IMR-90 (cell line): ENCODE data around the gene OR5AC2. TPM values are rescaled to one million over a fixed set of nuclear protein-coding genes. Genes with fewer than 3 reads are reported as not detected.

Source experiments
- ATAC-seq: fragments of 200-7000 bp; cut with Tn5 transposase; 2 replicates; pipeline ENCODE4 v1.9.1; 2020; ENCODE audit warnings: low read depth, mild to moderate bottlenecking, moderate library complexity
- BruUV-seq: library from RNA; stranded (reverse); fragments of 400-500 nt; replicated peaks from 2 replicates; lab custom pipeline; 2021; lab: Mats Ljungman, UMichigan
- CTCF ChIA-PET: fragments of 300-600 bp; formaldehyde crosslinking; extraction: SDS; loops from one replicate; lab custom pipeline; 2021; ENCODE audit warnings: antibody characterized with exemption; lab: Yijun Ruan, JAX
- POLR2A ChIA-PET: fragments of 300-600 bp; sonication (Branson Sonifier 250); formaldehyde crosslinking; loops from one replicate; lab custom pipeline; 2022; ENCODE audit warnings: antibody characterized with exemption; ENCODE audit not compliant: unreplicated experiment; lab: Charles Lee
- DNase-seq: peaks from one replicate; pipeline ENCODE4 v3.0.0; 2013
- H2AFZ ChIP-seq: replicated peaks from 2 replicates; pipeline ENCODE3; 2013; ENCODE audit warnings: low read length, mild to moderate bottlenecking; ENCODE audit not compliant: poor library complexity
- H2AK5ac ChIP-seq: 2 replicates; pipeline ENCODE4 v1.6.1; 2013; ENCODE audit warnings: low read depth, low read length, inconsistent platforms
- H2AK9ac ChIP-seq: replicated peaks from 2 replicates; pipeline ENCODE3; 2013; ENCODE audit warnings: mild to moderate bottlenecking, low read depth, low read length, moderate library complexity; ENCODE audit not compliant: poor library complexity
- H2BK120ac ChIP-seq: 2 replicates; pipeline ENCODE4 v1.6.1; 2013; ENCODE audit warnings: low read depth, low read length, inconsistent platforms
- H2BK15ac ChIP-seq: 3 replicates; pipeline ENCODE4 v1.6.1; 2013; ENCODE audit warnings: low read depth, low read length, inconsistent platforms
- H2BK20ac ChIP-seq: 2 replicates; pipeline ENCODE4 v1.6.1; 2013; ENCODE audit warnings: low read depth, mild to moderate bottlenecking, inconsistent platforms, low read length, moderate library complexity
- H2BK5ac ChIP-seq: 2 replicates; pipeline ENCODE4 v1.6.1; 2013; ENCODE audit warnings: mild to moderate bottlenecking, low read depth, low read length, inconsistent platforms; ENCODE audit not compliant: poor library complexity, severe bottlenecking
- H3K14ac ChIP-seq: replicated peaks from 2 replicates; pipeline ENCODE4 v1.6.1; 2013; ENCODE audit warnings: low read depth, low read length, inconsistent platforms
- H3K18ac ChIP-seq: 2 replicates; pipeline ENCODE4 v1.6.1; 2013; ENCODE audit warnings: low read depth, low read length, control low read depth
- H3K23ac ChIP-seq: 2 replicates; pipeline ENCODE4 v1.6.1; 2013; ENCODE audit warnings: low read depth, low read length, inconsistent platforms
- H3K27ac ChIP-seq: 2 replicates; pipeline ENCODE4 v1.5.1; 2013; ENCODE audit warnings: mild to moderate bottlenecking, control low read depth, low read length; ENCODE audit not compliant: insufficient read depth
- H3K27me3 ChIP-seq: 2 replicates; pipeline ENCODE4 v1.6.1; 2013; ENCODE audit warnings: low read length; ENCODE audit not compliant: control insufficient read depth, insufficient read depth
- H3K36me3 ChIP-seq: 2 replicates; pipeline ENCODE4 v1.6.1; 2013; ENCODE audit warnings: low read length, mixed read lengths; ENCODE audit not compliant: control insufficient read depth, insufficient read depth
- H3K4ac ChIP-seq: 2 replicates; pipeline ENCODE4 v1.6.1; 2013; ENCODE audit warnings: low read depth, low read length, inconsistent platforms
- H3K4me1 ChIP-seq: 2 replicates; pipeline ENCODE4 v1.6.1; 2013; ENCODE audit warnings: low read length, mixed read lengths; ENCODE audit not compliant: control insufficient read depth, insufficient read depth
- H3K4me2 ChIP-seq: 2 replicates; pipeline ENCODE4 v1.6.1; 2013; ENCODE audit warnings: low read depth, mild to moderate bottlenecking, control low read depth, low read length, moderate library complexity
- H3K4me3 ChIP-seq: 2 replicates; pipeline ENCODE4 v1.5.1; 2013; ENCODE audit warnings: low read depth, mild to moderate bottlenecking, control low read depth, low read length, moderate library complexity; ENCODE audit not compliant: insufficient read depth
- H3K56ac ChIP-seq: 2 replicates; pipeline ENCODE4 v1.6.1; 2013; ENCODE audit warnings: low read length, inconsistent platforms; ENCODE audit not compliant: insufficient read depth; ENCODE audit errors: extremely low read depth
- H3K79me1 ChIP-seq, 2 experiments: 2 replicates each; pipeline ENCODE4 v1.6.1; 2013; ENCODE audit warnings: low read length in 2 of 2, inconsistent platforms in 1 of 2, low read depth in 1 of 2
- H3K9ac ChIP-seq: 2 replicates; pipeline ENCODE4 v1.6.1; 2013; ENCODE audit warnings: low read depth, low read length, control low read depth
- H3K9me1 ChIP-seq: 2 replicates; pipeline ENCODE4 v1.6.1; 2013; ENCODE audit warnings: low read length, inconsistent platforms; ENCODE audit not compliant: insufficient read depth
- H3K9me3 ChIP-seq: 2 replicates; pipeline ENCODE4 v1.6.1; 2013; ENCODE audit warnings: low read length; ENCODE audit not compliant: control insufficient read depth, insufficient read depth
- H4K20me1 ChIP-seq: 2 replicates; pipeline ENCODE4 v1.6.1; 2013; ENCODE audit warnings: low read length, inconsistent platforms; ENCODE audit not compliant: insufficient read depth
- H4K5ac ChIP-seq: 2 replicates; pipeline ENCODE4 v1.6.1; 2013; ENCODE audit warnings: mild to moderate bottlenecking, low read depth, low read length, control low read depth
- H4K8ac ChIP-seq, 2 experiments: 2 replicates each; pipeline ENCODE4 v1.6.1; 2013; ENCODE audit warnings: low read depth in 2 of 2, low read length in 2 of 2, control low read depth in 1 of 2, inconsistent platforms in 1 of 2
- H4K91ac ChIP-seq: 2 replicates; pipeline ENCODE4 v1.6.1; 2013; ENCODE audit warnings: low read depth, low read length, inconsistent platforms; ENCODE audit not compliant: insufficient read depth
- CHD1 ChIP-seq: IDR thresholded peaks from 2 replicates; pipeline ENCODE4 v1.6.1; 2012; ENCODE audit warnings: low read depth, low read length, improper control_type of control experiment
- MAZ ChIP-seq: IDR thresholded peaks from 2 replicates; pipeline ENCODE4 v1.6.1; 2012; ENCODE audit warnings: low read depth, mild to moderate bottlenecking, low read length, improper control_type of control experiment, moderate library complexity, borderline replicate concordance
- SMC3 ChIP-seq: fragments of 150-350 bp; IDR thresholded peaks from 2 replicates; pipeline ENCODE4 v1.6.1; 2016; ENCODE audit warnings: low read depth, mild to moderate bottlenecking, antibody characterized with exemption, low read length, moderate library complexity
- WGBS, 2 experiments: methylation state at CpG; one replicate each; pipeline versions ENCODE4 v1.1.5 to v1.1.7; 2013; ENCODE audit warnings: missing lambda C conversion rate in 2 of 2; ENCODE audit not compliant: insufficient read length in 1 of 2; ENCODE audit errors: extremely low coverage in 2 of 2; 5-methylcytosine and 5-hydroxymethylcytosine counted together
- dilution Hi-C: fragments of 300-500 bp; cut with HindIII; formaldehyde crosslinking; loops from one replicate; pipeline ENCODE4 v1.14.3; 2018; ENCODE audit warnings: low sequenced_read_pairs; ENCODE audit not compliant: unreplicated experiment
- in situ Hi-C: fragments of 300-500 bp; cut with MboI; formaldehyde crosslinking; loops from 3 replicates; pipeline ENCODE4 v1.14.3; 2019; ENCODE audit warnings: low sequenced_read_pairs, inconsistent platforms, mixed read lengths
- intact Hi-C: fragments of 100-400 bp; cut with micrococcal nuclease; formaldehyde crosslinking; loops from 2 replicates; pipeline ENCODE4 v1.10.0; 2022
- polyA plus RNA-seq, 3 experiments: library from polyadenylated mRNA; depleted of rRNA; stranded (reverse); fragments of >200 nt; gene quantifications; 2 replicates each; pipeline ENCODE4 v1.2.3, GENCODE V29; 2012; ENCODE audit warnings: low replicate concordance in 1 of 3
- total RNA-seq: library from RNA; depleted of rRNA; stranded (reverse); fragments of >200 nt; gene quantifications from 2 replicates; pipeline ENCODE4 v1.2.3, GENCODE V29; 2012; rRNA removed
- TF ChIP-seq, protein P1 (sequence below): conservative IDR thresholded peaks from 2 replicates; pipeline ENCODE4 v1.5.1; 2012; ENCODE audit warnings: mild to moderate bottlenecking, low read depth, low read length, improper control_type of control experiment

The OR5AC2 gene
- total and polyA plus RNA-seq, 2 of the 4 experiments (the other 2 are of a cell fraction), result not detected

DNA sequence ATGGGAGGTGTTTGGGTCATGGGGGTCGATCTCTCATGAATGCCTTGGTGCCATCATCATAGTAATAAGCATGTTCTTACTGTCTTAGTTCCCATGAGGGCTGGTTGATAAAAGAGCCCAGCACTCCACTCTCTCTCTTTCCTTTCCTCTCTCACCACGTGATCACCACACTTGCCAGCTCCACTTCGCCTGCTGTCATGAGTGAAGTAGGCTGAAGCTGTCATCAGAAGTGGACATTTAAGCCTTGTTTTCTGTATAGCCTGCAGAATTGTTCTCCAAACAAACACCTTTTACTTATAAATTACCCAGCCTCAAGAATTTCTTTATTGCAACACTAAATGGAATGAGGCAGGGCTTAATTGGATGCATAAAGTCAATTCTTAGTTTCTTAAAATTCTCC, 49.7 kb downstream of the OR5AC2 start:
- Histone ChIP-seq H3K79me1 (no peaks in the 10 kb centered on the region), H3K18ac (no peak overlapping the region), H3K4ac (no peak overlapping the region), H2AK9ac (no peak overlapping the region), H3K56ac (no peak overlapping the region), H3K9me1 (no peaks in the 10 kb centered on the region), H3K4me3 (no peak overlapping the region), H3K27ac (no peak overlapping the region), H2BK20ac (no peak overlapping the region), H4K91ac (no peak overlapping the region), H2AFZ (no peak overlapping the region), H3K9ac (no peak overlapping the region), H2BK120ac (no peak overlapping the region), H4K20me1 (no peaks in the 10 kb centered on the region), H3K23ac (no peak overlapping the region), H3K9me3 (no peaks in the 10 kb centered on the region), H3K4me1 (no peaks in the 10 kb centered on the region), H2AK5ac (no peak overlapping the region), H2BK15ac (no peak overlapping the region), H4K8ac (no peak overlapping the region), H3K14ac (no peak overlapping the region), H3K27me3 (no peaks in the 10 kb centered on the region), H2BK5ac (no peak overlapping the region), H3K36me3 (no peaks in the 10 kb centered on the region), H3K4me2 (no peak overlapping the region), H4K5ac (no peak overlapping the region)
- in situ Hi-C loops, result no loop called here
- no peak for ATAC-seq
- BruUV-seq, result no TSS peak
- ChIA-PET CTCF (interaction anchor here (0.9 kb wide), 1 partner anchor 8 kb away, joined by 3 read pairs; no protein-coding TSS in a partner anchor), POLR2A (no interaction called here)
- intact Hi-C loops, result no loop called here
- dilution Hi-C loops, result no loop called here
- WGBS, 2 experiments, result no CpG with 5 or more reads among the region's 3 CpGs
- no peak for DNase-seq
- TF ChIP-seq CHD1 (no peak), MAZ (no peak), SMC3 (no peak)
- TF ChIP-seq, protein P1, sequence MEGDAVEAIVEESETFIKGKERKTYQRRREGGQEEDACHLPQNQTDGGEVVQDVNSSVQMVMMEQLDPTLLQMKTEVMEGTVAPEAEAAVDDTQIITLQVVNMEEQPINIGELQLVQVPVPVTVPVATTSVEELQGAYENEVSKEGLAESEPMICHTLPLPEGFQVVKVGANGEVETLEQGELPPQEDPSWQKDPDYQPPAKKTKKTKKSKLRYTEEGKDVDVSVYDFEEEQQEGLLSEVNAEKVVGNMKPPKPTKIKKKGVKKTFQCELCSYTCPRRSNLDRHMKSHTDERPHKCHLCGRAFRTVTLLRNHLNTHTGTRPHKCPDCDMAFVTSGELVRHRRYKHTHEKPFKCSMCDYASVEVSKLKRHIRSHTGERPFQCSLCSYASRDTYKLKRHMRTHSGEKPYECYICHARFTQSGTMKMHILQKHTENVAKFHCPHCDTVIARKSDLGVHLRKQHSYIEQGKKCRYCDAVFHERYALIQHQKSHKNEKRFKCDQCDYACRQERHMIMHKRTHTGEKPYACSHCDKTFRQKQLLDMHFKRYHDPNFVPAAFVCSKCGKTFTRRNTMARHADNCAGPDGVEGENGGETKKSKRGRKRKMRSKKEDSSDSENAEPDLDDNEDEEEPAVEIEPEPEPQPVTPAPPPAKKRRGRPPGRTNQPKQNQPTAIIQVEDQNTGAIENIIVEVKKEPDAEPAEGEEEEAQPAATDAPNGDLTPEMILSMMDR, result no peak

Other genes with a start within 250 kb of the OR5AC2 start
- gene RIOX2, start 114.7 kb upstream of the OR5AC2 start, total RNA-seq, result 26.7 and 27.8 TPM in 2 replicates
- 15.1 and 17.2 TPM in 2 replicates for gene RIOX2, start 114.7 kb upstream of the OR5AC2 start, polyA plus RNA-seq (2012; rRNA removed)
- not detected in 2 replicates for gene GABRR3, start 51.9 kb upstream of the OR5AC2 start, total RNA-seq
- gene GABRR3, start 51.9 kb upstream of the OR5AC2 start, polyA plus RNA-seq (2012; rRNA removed), result not detected in 2 replicates
- gene OR5H1, start 43.5 kb downstream of the OR5AC2 start, total RNA-seq, result not detected in 2 replicates
- gene OR5H1, start 43.5 kb downstream of the OR5AC2 start, polyA plus RNA-seq (2012; rRNA removed), result not detected in 2 replicates
- not detected in 2 replicates for gene OR5H14, start 60.3 kb downstream of the OR5AC2 start, total RNA-seq
- gene OR5H14, start 60.3 kb downstream of the OR5AC2 start, polyA plus RNA-seq (2012; rRNA removed), result not detected in 2 replicates
- gene OR5H15, start 79.5 kb downstream of the OR5AC2 start, total RNA-seq, result not detected in 2 replicates
- not detected in 2 replicates for gene OR5H15, start 79.5 kb downstream of the OR5AC2 start, polyA plus RNA-seq (2012; rRNA removed)
- gene OR5H6, start 177.1 kb downstream of the OR5AC2 start, total RNA-seq, result not detected in 2 replicates
- not detected in 2 replicates for gene OR5H6, start 177.1 kb downstream of the OR5AC2 start, polyA plus RNA-seq (2012; rRNA removed)
- not detected in 2 replicates for gene OR5H2, start 195.3 kb downstream of the OR5AC2 start, total RNA-seq
- not detected in 2 replicates for gene OR5H2, start 195.3 kb downstream of the OR5AC2 start, polyA plus RNA-seq (2012; rRNA removed)